Activated T-cell treated with anti-CD3 and anti-CD28 coated beads for 48 hours (primary cell): Measurements from ENCODE around the gene TNPO1.

Experiments
- DNase-seq: peaks from one replicate; pipeline ENCODE4 v3.0.0-alpha.2; 2020; ENCODE audit warnings: low read depth

The TNPO1 gene

DNA sequence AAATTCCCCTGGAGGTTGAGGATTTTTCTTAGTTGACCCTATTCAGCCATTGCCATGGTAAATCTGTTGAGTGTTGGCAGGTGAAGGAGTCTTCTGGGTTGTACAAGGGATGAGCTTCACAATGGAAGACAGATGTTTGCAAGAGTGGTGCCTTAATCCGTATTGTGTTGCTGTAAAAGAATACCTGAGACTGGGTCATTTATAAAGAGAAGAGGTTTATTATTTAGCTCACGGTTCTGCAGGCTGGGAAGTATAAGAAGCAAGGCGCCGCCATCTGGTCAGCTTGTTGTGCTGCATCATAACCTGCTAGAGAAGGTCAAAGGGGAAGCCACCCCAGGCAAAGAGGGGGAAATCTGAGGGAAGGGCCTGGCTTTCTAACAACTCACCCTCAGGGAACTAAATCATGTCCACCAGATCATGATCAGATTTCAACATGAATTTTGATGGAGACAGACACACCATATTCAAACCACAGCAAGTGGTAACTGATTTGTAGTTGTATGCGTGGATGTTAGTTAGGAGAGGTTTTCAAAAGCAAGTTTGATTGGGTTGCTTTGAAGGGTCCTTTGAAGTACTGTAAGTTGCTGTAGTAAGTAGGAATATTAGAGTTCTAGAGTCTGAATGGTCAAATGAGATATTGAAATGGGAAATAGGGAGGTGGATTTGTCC lies 2.5 kb downstream of the TNPO1 start:
- DNase-seq = peak; percentile 23

DNA sequence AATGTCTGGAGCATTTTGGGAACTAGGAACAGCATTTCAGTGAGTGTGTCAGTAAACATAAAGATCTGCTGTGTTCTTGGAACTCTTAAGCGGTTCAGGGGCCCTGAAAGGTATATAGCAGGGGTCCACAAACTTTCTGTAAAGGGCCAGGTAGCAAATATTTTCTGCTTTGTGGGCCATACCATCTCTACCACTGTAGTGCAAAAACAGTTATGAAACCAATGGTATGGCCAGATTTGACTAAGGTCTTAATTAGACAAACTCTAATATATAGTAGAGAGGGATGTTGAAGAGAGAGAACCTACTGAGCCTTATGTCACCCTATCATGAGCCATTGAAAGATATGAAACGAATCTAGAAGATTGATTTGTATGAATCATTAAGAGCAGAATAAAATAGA lies 5.3 kb downstream of the TNPO1 start:
- no peak for DNase-seq

DNA sequence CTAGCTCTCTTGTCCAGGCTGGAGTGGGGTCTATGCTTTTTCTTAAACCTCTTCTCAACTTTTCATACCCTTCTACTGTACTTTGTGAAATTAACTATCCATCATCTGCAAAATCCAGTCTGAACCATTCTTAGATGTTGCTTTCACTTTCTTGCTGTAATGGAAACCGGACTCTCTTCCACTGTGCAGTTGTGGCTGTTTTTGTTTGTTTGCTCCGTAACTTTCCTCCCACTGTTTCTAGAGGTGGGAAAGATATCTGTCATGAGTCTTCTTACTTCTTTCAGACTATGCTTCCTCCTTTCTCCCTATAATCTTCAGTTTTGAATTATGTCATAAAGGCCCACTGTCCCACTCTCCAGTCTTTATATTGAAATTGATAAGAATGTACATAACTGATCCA lies 6.5 kb downstream of the TNPO1 start:
- no peak for DNase-seq

DNA sequence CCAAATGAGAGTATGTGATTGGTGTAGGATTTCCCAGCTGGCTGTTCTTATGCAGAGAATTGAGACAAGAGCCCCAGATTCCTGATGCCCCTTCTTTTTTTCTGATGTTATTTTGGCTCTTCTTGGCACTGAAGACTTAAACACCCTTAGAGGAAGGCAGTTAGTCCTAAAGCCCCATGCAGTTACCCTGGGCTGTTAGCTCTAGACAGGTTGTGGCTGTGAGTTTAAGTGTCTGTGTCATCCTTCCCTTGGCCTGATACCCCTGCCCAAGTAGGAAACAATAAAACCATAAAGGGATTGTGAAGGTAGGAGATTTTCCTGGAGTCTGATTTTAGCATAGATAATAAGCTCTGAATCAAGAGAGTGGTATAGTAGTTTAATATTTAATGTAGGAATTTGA lies 13.2 kb downstream of the TNPO1 start:
- no peak for DNase-seq

DNA sequence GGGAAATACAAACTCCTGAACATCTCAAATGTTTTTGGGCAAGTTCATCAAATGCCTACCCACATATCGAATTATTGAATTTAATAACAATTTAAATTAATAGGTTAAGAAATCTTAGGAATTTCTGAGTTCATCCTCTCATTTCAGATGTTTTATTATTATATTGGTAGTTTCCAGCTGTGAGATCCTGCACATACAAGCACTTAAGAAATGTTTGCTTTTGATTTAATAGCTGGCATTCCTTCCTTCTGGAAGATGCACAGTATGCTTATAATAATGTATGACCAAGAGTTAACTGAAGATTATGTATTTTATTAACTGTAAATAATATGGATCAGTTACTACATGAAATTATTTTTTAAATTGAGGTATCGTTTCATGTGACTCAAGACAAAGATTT lies 13.9 kb downstream of the TNPO1 start:
- DNase-seq = no peak

DNA sequence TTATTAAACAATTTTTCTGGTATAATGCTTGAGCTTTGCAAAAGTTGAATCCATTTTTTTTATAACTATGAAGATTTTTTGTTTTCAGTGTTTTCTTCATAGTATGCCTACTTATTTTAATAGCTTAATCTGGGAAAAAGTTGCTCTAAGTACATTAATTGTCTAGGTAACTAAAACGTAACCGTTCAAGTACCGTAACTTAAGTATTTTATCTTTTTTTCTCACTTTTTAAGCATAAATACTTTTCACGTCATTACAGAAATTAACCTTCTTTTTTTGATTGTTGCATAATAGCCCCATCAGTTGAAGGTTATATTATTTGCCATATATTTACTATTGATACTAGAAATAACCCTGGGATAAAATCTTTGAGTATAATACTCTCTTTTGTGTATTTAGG lies 15.2 kb downstream of the TNPO1 start:
- DNase-seq = no peak

DNA sequence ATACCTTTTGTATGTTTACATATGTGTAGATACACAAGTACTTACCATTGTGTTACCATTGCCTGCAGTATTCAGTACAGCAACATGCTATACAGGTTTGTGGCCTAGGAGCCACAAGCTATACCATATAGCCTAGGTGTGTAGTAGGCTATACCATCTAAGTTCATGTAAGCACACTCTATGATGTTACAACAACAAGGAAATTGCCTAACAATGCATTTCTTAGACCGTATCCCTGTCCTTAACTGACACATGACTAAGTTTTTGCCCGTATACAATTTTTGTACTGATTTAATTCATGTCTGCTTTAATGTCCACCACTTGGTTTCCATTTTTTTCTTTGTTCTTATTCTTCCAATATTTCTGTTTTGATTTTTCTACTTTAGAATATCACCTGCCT lies 18.5 kb downstream of the TNPO1 start:
- no peak for DNase-seq

DNA sequence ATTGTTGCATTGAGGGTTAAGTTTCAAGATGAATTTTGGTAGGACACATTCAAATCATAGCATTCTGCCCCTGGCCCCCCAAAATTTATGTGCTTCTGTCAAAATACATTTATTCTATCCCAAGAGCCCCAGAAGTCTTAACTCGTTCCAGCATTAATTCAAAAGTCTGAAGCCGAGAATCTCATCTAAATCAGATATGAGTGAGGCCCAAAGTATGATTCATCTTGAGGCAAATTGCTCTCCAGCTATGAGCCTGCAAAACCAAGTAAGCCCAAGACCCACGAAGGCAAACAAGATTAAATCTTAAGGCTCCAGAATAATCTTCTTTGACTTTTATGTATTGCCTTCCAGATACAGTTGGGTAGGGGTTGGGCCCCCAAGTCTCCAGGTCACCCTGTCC lies 19.2 kb downstream of the TNPO1 start:
- no peak for DNase-seq

DNA sequence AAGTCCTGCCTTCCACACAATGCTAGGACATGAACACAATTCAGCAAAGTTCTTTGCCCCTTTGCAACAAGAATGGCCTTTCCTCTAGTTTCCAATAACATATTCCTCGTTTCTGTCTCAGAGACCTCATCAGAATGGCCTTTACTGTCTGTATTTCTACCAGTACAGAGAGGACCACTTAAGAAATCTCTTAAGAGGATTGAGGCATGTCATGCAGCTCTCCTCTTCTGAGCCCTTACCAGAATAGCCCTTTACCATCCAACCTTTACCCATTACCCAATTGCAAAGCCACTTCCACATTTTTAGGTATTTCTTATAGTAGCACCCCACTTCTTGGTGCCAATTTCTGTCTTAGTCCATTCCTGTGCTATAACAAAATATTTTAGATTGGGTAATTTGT lies 20.3 kb downstream of the TNPO1 start:
- no peak for DNase-seq

DNA sequence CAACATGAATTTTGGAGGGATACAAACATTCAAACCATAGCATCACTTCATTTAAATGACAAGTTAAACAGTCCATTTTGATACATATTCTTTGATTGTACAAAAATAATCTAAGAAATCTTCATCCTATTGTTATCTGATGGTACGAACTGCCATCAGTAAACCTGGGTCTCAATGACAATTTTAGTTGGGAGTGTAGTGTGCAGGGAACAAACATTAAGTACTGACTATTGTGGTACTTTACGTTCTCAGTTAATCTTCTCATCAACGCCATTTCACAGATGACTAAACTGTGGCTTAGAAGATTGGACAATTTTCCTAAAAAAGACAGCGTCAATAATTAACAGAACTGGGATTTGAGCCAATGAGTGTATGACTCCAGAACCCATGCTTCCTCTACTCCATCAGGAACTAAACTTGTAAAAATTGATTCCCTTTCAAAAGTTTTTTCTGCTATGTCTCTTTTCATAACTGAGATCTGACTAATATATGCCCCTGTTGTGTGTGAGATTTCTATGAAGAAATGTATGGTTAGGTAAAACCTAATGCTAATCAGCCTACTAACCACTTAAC lies 21.1 kb downstream of the TNPO1 start:
- no peak for DNase-seq

DNA sequence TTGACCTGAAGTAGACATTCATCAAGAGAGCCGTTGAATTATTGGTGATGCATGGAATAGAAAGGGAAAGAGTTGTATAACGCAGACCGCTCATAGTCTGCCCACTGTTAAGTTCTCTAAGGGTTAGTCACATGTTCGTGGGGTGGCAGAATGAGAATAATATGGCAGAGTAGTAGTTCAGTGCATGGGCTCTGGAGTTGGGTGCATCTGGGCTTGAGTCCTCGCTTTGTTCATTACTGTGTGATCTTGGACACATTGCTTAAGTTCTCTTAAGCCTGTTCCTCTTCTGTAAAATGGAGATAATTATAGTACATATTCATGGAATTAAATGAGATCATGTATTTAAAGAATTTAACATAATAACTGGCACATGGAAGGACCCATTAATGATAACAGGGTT lies 23.6 kb downstream of the TNPO1 start:
- DNase-seq = no peak

DNA sequence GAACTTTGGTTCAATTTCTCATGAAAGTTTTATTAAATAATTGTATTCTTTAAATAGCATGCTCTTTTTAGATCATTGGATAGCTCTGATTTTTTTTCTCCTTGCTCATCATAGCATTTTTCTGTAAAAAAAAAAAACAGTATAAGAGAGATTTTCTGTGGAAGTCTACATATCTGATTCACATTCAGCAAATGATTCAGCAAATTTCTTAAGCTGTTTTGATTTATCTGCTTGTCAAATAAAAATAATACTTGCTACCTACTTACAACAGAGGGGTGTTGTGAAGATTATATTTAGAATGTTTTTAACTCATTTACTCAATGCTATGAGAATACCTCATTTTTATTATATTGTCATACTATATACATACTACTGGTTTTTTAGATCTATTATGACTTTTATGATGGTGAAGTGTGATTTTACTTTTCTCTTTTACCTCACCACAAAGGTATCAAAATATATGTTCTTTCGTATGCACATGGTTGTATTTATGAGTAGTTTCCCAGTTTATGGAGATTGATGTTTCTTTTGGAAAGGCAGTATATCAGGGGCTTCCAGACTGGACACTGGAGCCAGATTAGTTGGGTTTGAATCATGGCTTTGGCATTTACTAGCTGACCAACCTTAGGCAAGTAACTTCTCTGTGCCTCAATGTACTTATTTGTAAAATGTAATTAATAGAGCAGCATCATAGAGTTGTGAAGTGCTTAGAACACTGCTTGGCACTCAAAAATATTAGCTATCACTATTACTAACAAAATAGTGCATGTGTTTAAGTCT lies 25.5 kb downstream of the TNPO1 start:
- no peak for DNase-seq

DNA sequence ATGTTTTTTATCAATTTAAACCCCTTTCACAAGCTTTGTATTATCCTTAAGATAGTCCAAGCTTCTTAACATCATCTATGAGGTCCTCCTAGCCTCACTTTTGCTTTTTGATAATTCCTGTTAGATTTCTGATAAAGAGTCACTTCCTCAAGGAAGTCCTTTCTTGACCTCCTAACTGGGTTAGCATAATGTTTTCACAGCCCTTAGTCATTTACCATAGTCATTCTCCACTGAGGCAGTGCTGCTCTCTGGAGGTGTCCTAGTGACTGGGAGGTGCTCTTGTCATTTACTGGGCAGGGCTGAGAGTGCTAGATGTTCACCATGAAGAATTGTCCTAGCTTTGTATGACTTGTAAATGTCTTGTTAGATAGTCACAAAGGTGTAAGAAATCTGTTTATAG lies 26.4 kb downstream of the TNPO1 start:
- no peak for DNase-seq

DNA sequence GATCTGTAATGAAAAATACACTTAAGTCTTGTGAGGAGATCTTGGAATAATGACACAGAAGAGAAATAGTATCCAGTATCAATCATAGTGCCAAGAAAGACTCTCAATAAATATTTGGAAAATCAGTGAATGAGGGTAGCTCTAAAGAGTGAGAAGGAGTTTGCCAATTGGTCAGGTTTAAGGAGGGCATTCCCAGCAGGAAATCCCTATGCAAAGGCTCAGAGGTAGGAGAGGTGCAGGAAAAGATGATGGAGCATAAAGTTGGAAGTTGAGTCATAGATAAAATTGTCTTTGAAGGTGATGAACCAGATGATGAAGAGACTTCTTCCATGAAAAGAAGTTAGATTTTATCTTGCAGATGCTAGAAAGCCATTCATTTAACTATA lies 27.8 kb downstream of the TNPO1 start:
- no peak for DNase-seq

DNA sequence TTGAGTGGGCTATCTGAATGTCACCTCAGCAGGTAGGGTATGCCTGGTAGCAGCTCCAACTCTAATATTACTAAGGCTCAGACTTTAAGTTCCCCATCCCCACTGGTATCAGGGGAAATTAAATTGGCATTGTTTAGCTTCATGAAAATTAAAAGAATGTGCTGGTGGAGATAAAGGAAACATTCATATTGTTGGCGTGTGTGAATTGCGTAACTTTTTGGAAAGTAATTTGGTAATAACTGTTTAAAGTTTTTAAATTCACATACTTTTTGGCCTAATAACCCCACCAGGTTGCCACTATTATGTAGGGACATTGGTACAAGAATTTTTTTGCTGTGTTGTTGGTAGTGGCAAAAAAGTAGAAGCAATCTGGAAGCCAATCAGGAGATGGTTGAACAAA lies 29.4 kb downstream of the TNPO1 start:
- no peak for DNase-seq

DNA sequence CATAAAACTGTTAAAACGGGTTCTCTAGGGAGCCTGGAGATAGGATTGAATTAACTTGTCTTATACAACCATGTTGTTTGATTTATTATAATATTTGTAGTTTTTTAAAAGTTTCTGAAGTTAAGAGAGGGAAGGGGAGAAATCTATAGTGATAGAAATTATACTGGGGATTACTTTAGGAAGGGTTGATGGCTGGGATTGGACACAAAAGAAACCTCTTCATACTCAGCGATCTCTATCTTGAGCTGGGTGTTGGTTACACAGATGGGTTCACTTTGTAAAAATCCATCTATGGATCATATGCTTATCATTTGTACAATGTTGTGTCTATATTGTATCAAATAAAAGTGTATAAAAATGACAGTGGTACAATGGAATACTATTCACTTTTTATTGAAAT lies 30.0 kb downstream of the TNPO1 start:
- DNase-seq = no peak

DNA sequence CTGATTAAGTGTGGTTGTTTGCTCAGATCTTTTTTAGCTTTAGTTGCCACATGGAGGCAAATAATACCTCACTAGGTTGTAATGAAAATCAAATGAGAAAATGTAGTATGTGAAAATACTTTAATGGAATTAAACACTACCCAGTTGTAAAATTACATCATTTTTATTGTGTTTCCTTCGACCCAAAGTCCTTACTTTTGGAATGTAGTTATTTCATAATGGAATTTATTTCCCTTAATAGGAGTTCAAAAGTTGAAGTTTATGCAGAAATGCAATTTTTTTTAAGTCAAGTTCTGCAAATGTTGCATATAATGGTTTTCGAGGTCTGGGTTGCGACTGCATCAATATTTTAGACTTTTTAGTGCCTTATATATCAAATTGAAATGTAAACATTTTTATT lies 31.0 kb downstream of the TNPO1 start:
- no peak for DNase-seq

DNA sequence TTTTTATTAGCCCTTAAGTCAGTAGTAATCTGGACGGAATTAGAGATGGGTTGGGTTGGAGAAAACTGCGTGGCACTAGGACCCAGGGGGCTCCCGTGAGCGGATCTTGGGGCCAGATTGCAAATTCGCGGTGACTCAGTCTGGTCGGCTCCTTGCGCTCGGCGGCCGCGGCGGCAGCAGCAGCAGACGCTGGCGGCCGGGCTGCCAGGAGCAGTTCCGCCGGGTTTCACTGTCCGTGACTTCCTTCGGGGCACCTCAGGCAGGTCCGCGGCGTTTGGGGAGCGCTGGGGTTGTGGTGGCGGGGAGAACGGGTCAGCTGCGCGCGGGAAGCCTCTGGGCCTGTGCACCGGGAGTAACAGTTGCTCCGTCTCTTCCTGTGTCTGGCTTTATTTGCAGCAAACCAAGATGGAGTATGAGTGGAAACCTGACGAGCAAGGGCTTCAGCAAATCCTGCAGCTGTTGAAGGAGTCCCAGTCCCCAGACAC lies 31.6 kb downstream of the TNPO1 start:
- peak; percentile 80 for DNase-seq

DNA sequence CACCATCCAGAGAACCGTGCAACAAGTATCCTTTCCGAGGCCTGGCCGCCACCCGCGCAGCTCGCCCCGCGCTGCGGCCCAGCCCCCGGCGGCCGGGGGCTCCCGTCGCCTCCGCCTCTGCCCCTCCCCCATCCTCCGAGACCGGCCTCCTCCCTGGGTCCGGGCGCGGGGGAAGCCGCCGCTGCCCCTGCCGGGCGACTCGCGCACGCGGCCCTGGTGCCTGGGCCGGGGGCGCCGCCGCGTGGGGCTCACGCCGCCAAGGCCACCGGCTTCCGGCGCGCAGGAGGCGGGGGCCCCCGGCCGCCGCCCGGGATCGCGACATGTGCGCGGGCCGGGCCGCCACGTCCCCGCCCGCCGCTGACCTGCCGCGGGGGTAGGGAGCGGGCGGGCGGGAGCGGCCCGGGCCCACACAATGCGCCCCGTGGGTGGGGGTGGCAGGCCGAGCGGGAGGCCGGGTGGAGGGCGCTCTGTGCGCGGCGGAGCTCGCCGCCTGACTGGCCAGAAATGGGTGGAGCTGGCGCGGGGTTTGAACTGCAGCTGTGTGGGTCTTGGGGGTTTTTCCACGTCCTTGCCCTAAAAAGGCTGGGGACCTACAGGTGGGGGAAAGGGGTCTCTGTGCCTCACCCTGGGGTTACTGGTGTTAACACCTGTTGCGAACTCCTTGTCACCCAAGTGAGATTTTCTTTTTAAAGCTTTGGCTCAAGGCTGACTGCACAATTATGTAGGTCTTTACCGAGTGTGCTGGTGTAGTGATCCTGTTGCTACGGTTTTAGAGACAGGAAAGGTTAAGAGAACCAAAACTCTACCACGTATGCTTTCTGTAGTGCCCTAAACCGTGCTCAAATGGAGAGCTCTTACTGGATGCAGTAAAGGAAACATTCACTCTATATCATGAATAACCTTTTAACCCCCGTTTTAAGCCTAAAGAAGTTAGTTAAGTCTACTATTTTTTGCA lies 32.3 kb downstream of the TNPO1 start:
- peak; percentile 46 for DNase-seq

DNA sequence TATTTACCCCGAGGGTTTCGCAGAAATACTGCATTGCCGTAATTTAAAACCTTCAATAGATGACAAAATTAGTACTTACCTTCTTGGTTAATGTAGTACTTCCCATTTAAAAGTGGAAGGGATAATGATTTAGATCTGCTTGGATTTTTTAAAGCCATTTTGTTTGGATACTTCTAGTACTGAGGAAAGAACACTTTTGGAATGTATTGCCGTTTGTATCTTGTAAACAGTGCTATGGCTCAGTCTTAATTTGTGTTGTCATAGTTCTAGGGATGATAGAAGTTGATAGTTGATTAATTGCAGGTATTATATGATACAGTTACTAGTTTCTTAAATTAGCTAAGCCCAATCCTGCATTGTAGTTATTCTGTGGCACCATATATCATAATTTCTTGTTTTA lies 33.1 kb downstream of the TNPO1 start:
- no peak for DNase-seq

DNA sequence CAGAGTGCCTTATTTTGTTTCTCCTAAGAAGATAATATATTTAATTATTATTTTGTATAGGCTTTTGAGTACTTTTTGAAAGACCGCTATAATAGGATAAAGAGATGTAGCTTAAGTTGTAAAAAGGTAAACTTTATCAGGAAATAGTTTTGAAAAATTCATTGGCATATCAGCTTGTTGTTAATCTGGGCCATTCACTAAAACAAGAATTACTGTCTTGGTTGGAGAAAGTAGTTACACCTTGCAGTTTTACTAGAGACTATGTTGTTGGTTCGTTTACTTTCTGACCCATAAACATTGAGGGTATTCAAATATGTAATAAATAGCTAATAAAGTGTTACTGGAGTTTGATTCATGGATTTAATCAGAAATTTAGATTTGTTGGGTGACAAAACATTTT lies 33.7 kb downstream of the TNPO1 start:
- no peak for DNase-seq

DNA sequence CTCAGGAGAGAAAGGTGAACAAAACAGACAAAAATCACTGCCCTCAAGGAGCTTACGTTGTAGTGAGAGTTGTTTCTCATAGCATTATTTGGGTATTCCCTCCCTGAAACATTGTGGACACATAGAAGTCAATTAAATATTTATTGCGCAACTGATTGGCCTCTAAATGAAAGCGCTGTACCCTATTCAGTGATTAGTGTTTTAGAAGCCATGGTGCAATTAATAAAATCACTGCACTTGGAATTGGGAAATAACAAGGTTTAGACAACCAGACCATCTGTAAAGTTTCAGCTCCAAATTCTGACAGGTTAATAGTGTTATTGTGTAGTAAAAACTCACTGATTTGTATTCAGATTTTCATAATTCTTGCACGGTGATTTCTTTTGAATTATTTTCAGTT lies 35.9 kb downstream of the TNPO1 start:
- DNase-seq = no peak
